Fibroblast of lung (primary cell): ENCODE data around the gene SEC14L3.

Experiments used
- EZH2 ChIP-seq: IDR thresholded peaks from 2 replicates; pipeline ENCODE4 v1.5.1; 2012; ENCODE audit warnings: low read length, control low read depth, mild to moderate bottlenecking; ENCODE audit errors: missing control alignments
- TF ChIP-seq, protein P1 (sequence below), 2 donors: IDR thresholded peaks in 1 of 2; conservative IDR thresholded peaks in 1 of 2; 1 replicate in 1 of 2; 2 replicates in 1 of 2; pipeline ENCODE4 v1.5.1; 2011 to 2012; ENCODE audit warnings: low read length in 2 of 2, control low read depth in 1 of 2, inconsistent platforms in 1 of 2, low read depth in 1 of 2, mild to moderate bottlenecking in 1 of 2

DNA sequence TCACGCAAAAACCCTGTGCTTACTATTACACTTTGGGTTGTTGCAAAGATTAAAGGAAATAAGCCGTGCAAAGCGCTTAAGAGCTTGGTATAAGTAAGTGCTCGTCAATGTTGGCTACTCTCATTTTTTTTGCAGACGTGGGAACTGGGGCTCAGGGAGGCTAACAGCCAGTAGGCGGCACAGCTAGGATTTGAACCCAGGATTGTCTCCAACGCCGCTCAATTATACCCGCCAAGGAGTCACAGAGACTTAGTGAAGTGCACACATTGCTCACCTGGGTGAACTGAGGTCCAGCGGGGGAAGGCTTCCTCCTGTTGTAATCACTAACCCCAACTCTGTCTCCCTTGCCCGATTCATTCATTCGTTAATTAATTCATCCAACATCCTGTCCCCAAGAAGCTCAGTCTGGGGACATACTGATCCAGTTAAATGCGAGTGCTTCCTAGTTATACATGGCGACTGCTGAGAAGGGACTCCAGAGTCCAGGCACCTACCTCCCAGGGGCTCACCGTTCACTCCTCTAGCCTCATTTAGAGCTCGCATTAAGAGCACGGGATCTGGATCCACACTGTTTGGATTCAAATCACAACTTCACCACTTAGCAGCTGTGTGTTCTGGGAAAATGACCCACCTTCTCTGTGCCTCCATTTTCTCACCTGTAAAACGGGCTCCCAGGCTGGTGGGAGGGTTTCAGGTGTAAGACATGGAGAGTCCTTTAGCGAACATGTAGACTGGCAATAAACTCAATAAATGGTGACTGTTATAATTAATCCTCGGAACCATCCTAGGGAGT, 47.1 kb downstream of the SEC14L3 start:
- TF ChIP-seq, protein P1, sequence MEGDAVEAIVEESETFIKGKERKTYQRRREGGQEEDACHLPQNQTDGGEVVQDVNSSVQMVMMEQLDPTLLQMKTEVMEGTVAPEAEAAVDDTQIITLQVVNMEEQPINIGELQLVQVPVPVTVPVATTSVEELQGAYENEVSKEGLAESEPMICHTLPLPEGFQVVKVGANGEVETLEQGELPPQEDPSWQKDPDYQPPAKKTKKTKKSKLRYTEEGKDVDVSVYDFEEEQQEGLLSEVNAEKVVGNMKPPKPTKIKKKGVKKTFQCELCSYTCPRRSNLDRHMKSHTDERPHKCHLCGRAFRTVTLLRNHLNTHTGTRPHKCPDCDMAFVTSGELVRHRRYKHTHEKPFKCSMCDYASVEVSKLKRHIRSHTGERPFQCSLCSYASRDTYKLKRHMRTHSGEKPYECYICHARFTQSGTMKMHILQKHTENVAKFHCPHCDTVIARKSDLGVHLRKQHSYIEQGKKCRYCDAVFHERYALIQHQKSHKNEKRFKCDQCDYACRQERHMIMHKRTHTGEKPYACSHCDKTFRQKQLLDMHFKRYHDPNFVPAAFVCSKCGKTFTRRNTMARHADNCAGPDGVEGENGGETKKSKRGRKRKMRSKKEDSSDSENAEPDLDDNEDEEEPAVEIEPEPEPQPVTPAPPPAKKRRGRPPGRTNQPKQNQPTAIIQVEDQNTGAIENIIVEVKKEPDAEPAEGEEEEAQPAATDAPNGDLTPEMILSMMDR (conservative IDR thresholded peaks at IDR 0.05 in 1 of 2, IDR thresholded peaks at IDR 0.05 in 1 of 2; ENCODE audit: low read depth in 1 of 2, low read length in 2 of 2), result no peak
- no peak for TF ChIP-seq EZH2
